Breast epithelium (tissue), 3 donors: ENCODE measurements around the gene ADAMTS2.

Experiments used
- CTCF ChIP-seq, 3 donors: fragments of 450-650 bp; IDR thresholded peaks; one replicate each; pipeline ENCODE4 v1.5.1; 2016 to 2017; ENCODE audit warnings: antibody characterized with exemption in 3 of 3, mild to moderate bottlenecking in 3 of 3, moderate library complexity in 3 of 3
- POLR2A ChIP-seq: fragments of 450-650 bp; IDR thresholded peaks from one replicate; pipeline ENCODE4 v1.6.1; 2016; ENCODE audit warnings: antibody characterized with exemption, mild to moderate bottlenecking, moderate library complexity
- POLR2AphosphoS5 ChIP-seq, 3 donors: sonication (generic); formaldehyde crosslinking; IDR thresholded peaks; one replicate each; pipeline ENCODE4 v1.6.1; 2017; ENCODE audit warnings: antibody characterized with exemption in 3 of 3

- TF ChIP-seq CTCF (IDR thresholded peaks at IDR 0.05) (no peak), POLR2A (no peak), POLR2AphosphoS5 (IDR thresholded peaks at IDR 0.05) (no peak)
Observed at GRCh38 chr5:179211068-179211467, 134.2 kb downstream of the ADAMTS2 start.
